GM12878 (cell line): ENCODE measurements around the gene ART1.

Experiments used
- ATF3 ChIP-seq: IDR thresholded peaks from 2 replicates; pipeline ENCODE4 v1.6.1; 2011; ENCODE audit warnings: low read depth, mild to moderate bottlenecking, low read length, moderate library complexity, borderline replicate concordance; ENCODE audit errors: extremely low read depth
- JUNB ChIP-seq: IDR thresholded peaks from 2 replicates; pipeline ENCODE4 v1.6.1; 2016; ENCODE audit warnings: antibody characterized with exemption, mild to moderate bottlenecking
- MEF2A ChIP-seq: IDR thresholded peaks from 2 replicates; pipeline ENCODE4 v1.6.1; 2011; ENCODE audit warnings: low read depth, mild to moderate bottlenecking, low read length, moderate library complexity; ENCODE audit not compliant: insufficient read depth
- MYC ChIP-seq: IDR thresholded peaks from 2 replicates; pipeline ENCODE4 v1.6.1; 2011; ENCODE audit warnings: mild to moderate bottlenecking, low read length, moderate library complexity, inconsistent platforms; ENCODE audit not compliant: insufficient read depth, insufficient replicate concordance, insufficient read length, severe bottlenecking
- POLR2A ChIP-seq: IDR thresholded peaks from 2 replicates; pipeline ENCODE4 v1.6.1; 2011; ENCODE audit warnings: low read depth, mild to moderate bottlenecking, low read length
- POLR2AphosphoS2 ChIP-seq: IDR thresholded peaks from 2 replicates; pipeline ENCODE4 v1.6.1; 2011; ENCODE audit warnings: low read depth, mild to moderate bottlenecking, low read length, improper control_type of control experiment, moderate library complexity
- RCOR1 ChIP-seq: conservative IDR thresholded peaks from 2 replicates; pipeline ENCODE4 v1.6.1; 2012; ENCODE audit warnings: low read depth, low read length, improper control_type of control experiment
- REST ChIP-seq: IDR thresholded peaks from 2 replicates; pipeline ENCODE4 v1.6.1; 2012; ENCODE audit warnings: mild to moderate bottlenecking, low read depth, low read length
- RFX5 ChIP-seq: IDR thresholded peaks from 2 replicates; pipeline ENCODE4 v1.6.1; 2011; ENCODE audit warnings: low read depth, low read length, improper control_type of control experiment
- SMC3 ChIP-seq: IDR thresholded peaks from 2 replicates; pipeline ENCODE4 v1.6.1; 2011; ENCODE audit warnings: low read length, improper control_type of control experiment, borderline replicate concordance
- TCF3 ChIP-seq: IDR thresholded peaks from 2 replicates; pipeline ENCODE4 v1.6.1; 2012; ENCODE audit warnings: low read depth, mild to moderate bottlenecking, low read length, borderline replicate concordance; ENCODE audit not compliant: insufficient read depth

GRCh38 chr11:3623767-3624458, 21.0 kb upstream of the ART1 start:
- TF ChIP-seq RCOR1 (no peak), REST (no peak), POLR2A (no peak), ATF3 (no peak), POLR2AphosphoS2 (no peak), MEF2A (no peak), MYC (no peak), RFX5 (no peak), SMC3 (no peak), TCF3 (no peak), JUNB (no peak)
